Testis (tissue), 2 donors: ENCODE data around the gene TNFAIP6.

Experiments used
- CTCF ChIP-seq, 3 experiments: fragments of 450-650 bp in 2 of 3; fragments of 200-600 bp in 1 of 3; sonication (generic) in 1 of 3; IDR thresholded peaks; one replicate each; pipeline ENCODE4 v1.5.1; 2016 to 2019; ENCODE audit warnings: antibody characterized with exemption in 3 of 3, mild to moderate bottlenecking in 2 of 3, moderate library complexity in 1 of 3
- POLR2A ChIP-seq: fragments of 450-650 bp; IDR thresholded peaks from one replicate; pipeline ENCODE4 v1.6.1; 2017; ENCODE audit warnings: antibody characterized with exemption, mild to moderate bottlenecking, moderate library complexity

DNA sequence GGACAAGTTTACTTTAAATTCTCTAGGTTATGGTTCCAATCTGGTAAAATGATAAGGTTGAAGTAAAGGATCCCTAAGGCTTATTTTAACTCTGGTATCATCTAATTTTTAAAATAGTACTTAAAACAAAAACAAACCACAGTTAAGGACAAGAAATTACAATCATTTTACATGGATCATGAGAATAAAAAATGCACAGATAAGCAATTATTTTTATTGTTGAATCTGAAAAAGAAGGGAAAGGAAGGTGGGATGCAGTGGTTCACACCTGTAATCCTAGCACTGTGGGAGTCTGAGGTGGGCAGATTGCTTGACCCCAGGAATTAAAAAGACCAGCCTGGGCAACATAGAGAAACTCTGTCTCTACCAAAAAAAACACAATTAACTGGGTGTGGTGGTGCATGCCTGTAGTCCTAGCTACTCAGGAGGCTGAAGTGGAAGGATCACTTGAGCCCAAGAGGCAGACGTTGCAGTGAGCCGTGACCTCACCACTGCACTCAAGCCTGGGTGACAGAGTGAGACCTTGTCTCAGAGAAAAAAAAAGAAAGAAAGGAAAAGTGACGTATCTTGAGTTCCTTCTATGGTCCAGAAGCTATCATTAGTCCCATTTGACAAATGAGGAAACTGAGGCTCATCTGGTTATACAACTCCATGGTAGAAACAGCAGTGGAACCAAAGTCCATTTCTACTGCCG, 2.5 kb downstream of the TNFAIP6 start:
- TF ChIP-seq CTCF (IDR thresholded peaks at IDR 0.05) (no peak), POLR2A (no peak)
